ENCODE measurements around the gene ZNF530.

DNA sequence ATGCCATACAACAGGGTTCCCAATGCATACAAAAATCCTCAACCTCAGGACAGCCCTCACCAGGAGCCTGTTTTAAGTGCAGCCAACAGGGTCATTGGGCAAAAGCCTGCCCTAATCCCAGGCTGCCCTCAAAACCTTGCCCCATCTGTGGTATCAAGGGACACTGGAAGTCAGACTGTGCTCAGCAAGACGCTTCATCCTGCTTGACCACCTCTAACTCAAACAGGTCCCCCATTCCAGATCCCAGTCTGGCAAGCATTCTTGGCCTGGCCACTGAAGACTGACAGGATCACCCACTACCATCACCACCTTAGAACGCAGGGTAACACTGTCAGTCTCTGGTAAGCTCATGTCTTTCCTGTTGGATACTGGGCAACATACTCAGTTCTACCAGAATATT, 54.0 kb downstream of the ZNF530 start:
- TF ChIP-seq, protein P1, sequence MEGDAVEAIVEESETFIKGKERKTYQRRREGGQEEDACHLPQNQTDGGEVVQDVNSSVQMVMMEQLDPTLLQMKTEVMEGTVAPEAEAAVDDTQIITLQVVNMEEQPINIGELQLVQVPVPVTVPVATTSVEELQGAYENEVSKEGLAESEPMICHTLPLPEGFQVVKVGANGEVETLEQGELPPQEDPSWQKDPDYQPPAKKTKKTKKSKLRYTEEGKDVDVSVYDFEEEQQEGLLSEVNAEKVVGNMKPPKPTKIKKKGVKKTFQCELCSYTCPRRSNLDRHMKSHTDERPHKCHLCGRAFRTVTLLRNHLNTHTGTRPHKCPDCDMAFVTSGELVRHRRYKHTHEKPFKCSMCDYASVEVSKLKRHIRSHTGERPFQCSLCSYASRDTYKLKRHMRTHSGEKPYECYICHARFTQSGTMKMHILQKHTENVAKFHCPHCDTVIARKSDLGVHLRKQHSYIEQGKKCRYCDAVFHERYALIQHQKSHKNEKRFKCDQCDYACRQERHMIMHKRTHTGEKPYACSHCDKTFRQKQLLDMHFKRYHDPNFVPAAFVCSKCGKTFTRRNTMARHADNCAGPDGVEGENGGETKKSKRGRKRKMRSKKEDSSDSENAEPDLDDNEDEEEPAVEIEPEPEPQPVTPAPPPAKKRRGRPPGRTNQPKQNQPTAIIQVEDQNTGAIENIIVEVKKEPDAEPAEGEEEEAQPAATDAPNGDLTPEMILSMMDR (IDR thresholded peaks at IDR 0.05): no peak
- TF ChIP-seq POLR2A (IDR thresholded peaks at IDR 0.05): no peak
